ENCODE measurements around the gene TDRD7. TPM values are rescaled to one million over a fixed set of nuclear protein-coding genes. Genes with fewer than 3 reads are reported as not detected.

TDRD7 gene
- total RNA-seq, 4 donors from 2014 or later: 9.6 to 18.4 (median 10.8) TPM

DNA sequence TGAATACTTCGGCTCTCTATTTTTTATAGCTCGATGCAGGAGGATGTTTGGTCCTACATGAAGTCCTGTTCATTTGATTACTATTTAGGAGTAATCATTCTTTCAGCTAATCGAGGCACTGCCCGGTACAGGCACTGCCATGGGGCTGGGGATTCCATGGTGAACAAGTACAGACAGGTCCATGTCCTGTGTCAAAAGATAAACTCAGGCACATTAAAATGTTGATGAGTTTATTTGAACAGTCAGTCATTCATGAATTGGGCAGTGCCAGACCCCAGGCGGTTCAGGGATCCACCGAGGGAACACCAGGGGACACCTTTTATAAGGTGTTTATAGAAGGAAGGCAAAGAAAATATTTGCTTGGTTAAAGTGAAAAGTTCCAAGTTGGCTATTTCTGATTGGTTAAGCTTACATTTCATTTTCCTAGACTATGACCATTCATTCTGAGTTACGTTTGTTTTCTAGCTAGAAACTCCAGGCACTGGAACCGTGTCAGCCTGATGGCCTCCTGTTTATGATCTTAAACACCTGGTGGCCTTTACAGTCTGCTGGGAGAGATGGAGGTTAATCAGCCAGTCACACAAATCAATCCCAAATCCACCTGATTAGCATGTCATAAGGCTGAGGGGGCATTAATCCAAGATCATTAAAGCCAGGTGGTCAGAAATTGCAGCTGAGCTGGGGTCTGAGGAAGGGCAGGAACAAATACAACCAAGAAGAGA, 47.0 kb upstream of the TDRD7 start:
- H3K27me3 ChIP-seq: no peaks in the 10 kb centered on the region
- H3K4me3 ChIP-seq: no peak overlapping the region
- DNase-seq (ENCODE audit: low spot score in 2 of 2): no peak
- no peak overlapping the region for H3K27ac ChIP-seq
- peaks cover 0 to 100% (median 0%) of the 10 kb centered on the region in 3 donors for H3K36me3 ChIP-seq
- WGBS, 2 donors: 71 to 86% methylated on average over 8 of the region's 8 CpGs
- peaks cover 0 to 16% (median 6%) of the 10 kb centered on the region in 4 donors for H3K9me3 ChIP-seq
- TF ChIP-seq EP300 (IDR thresholded peaks at IDR 0.05) (no peak), POLR2A (IDR thresholded peaks at IDR 0.05) (no peak)
- TF ChIP-seq, protein P1, sequence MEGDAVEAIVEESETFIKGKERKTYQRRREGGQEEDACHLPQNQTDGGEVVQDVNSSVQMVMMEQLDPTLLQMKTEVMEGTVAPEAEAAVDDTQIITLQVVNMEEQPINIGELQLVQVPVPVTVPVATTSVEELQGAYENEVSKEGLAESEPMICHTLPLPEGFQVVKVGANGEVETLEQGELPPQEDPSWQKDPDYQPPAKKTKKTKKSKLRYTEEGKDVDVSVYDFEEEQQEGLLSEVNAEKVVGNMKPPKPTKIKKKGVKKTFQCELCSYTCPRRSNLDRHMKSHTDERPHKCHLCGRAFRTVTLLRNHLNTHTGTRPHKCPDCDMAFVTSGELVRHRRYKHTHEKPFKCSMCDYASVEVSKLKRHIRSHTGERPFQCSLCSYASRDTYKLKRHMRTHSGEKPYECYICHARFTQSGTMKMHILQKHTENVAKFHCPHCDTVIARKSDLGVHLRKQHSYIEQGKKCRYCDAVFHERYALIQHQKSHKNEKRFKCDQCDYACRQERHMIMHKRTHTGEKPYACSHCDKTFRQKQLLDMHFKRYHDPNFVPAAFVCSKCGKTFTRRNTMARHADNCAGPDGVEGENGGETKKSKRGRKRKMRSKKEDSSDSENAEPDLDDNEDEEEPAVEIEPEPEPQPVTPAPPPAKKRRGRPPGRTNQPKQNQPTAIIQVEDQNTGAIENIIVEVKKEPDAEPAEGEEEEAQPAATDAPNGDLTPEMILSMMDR (IDR thresholded peaks at IDR 0.05): no peak
- no peaks in the 10 kb centered on the region for H3K4me1 ChIP-seq

DNA sequence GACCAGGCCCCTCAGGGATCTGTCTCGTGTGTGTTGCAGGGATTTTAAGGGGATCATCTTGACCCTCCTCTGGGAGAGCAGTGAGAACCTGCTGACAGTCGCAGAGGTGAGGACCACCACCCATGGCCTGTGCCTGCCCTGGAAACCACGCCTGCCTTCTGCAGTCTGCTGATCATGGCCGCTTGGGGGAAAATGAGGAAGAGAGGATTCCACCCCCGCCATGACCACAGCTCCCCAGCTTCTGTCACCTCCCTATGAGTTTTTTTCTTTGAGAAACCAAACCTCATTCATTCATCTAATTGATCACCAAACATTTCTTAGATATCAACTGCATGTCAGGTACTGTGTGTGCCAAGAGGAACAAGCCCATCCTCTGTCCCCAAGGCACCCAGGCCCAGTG, 46.3 kb upstream of the TDRD7 start:
- peaks cover 0 to 16% (median 6%) of the 10 kb centered on the region in 4 donors for H3K9me3 ChIP-seq
- H3K4me1 ChIP-seq: no peaks in the 10 kb centered on the region
- peaks cover 0 to 100% (median 0%) of the 10 kb centered on the region in 3 donors for H3K36me3 ChIP-seq
- H3K4me3 ChIP-seq: no peak overlapping the region
- H3K27ac ChIP-seq: no peak overlapping the region
- DNase-seq (ENCODE audit: low spot score in 2 of 2): no peak
- TF ChIP-seq POLR2A (IDR thresholded peaks at IDR 0.05) (no peak), EP300 (IDR thresholded peaks at IDR 0.05) (no peak)
- TF ChIP-seq, protein P1 (IDR thresholded peaks at IDR 0.05): no peak
- no peaks in the 10 kb centered on the region for H3K27me3 ChIP-seq
- WGBS, 2 donors: 83 to 84% methylated on average over 5 of the region's 5 CpGs

DNA sequence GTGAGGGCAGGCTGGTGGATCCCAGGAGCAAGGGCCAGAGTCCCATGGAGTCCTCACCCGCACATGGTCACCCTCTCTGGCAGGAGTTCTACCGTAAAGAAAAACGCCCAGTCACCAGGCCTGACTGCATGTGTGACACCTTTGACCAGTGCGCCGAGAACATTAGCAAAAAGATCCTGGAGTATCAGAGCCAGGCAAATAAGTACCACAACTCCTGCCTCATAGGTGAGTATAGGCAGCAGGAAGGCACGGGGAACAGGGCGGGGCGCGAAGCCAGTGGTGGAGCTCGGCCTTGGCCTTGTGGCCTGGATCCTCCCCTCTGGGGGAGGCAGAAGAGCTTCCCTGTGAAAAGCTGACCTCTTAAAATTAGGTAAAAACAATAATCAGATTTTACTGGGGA, 45.4 kb upstream of the TDRD7 start:
- Histone ChIP-seq H3K4me1 (no peaks in the 10 kb centered on the region), H3K27ac (no peak overlapping the region), H3K27me3 (no peaks in the 10 kb centered on the region), H3K36me3 (peaks cover 0 to 98% (median 0%) of the 10 kb centered on the region in 3 donors), H3K4me3 (no peak overlapping the region), H3K9me3 (peaks cover 0 to 16% (median 6%) of the 10 kb centered on the region in 4 donors)
- no peak for DNase-seq (ENCODE audit: low spot score in 2 of 2)
- 93 to 96% methylated on average over 10 of the region's 10 CpGs for WGBS, 2 donors
- TF ChIP-seq POLR2A (IDR thresholded peaks at IDR 0.05) (no peak), EP300 (IDR thresholded peaks at IDR 0.05) (no peak)
- TF ChIP-seq, protein P1 (IDR thresholded peaks at IDR 0.05): no peak

DNA sequence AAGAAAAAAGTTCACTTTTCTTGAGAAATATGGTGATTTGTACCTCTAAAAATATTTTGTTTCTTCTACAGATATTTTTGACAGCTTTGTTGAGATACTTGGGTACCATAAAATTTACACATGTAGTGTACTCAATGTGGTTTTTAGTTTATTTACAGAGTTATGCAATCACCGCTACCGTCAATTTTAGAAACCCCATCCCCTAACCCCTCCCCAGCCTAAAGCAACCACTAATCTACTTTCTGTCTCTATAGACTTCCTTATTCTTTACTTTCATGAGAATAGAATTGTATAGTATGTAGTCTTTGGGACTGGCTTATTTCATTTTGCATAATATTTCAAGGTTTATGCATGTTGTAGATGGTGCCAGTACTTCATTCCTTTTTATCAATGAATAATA, 45.0 kb upstream of the TDRD7 start:
- DNase-seq (ENCODE audit: low spot score in 2 of 2): no peak
- H3K4me1 ChIP-seq: no peaks in the 10 kb centered on the region
- H3K36me3 ChIP-seq: peaks cover 0 to 98% (median 0%) of the 10 kb centered on the region in 3 donors
- H3K4me3 ChIP-seq: no peak overlapping the region
- peaks cover 0 to 16% (median 6%) of the 10 kb centered on the region in 4 donors for H3K9me3 ChIP-seq
- TF ChIP-seq POLR2A (IDR thresholded peaks at IDR 0.05) (no peak), EP300 (IDR thresholded peaks at IDR 0.05) (no peak)
- TF ChIP-seq, protein P1 (IDR thresholded peaks at IDR 0.05): no peak
- WGBS, 2 donors: 75 to 85% methylated on average over 2 of the region's 2 CpGs
- H3K27me3 ChIP-seq: no peaks in the 10 kb centered on the region
- H3K27ac ChIP-seq: no peak overlapping the region

DNA sequence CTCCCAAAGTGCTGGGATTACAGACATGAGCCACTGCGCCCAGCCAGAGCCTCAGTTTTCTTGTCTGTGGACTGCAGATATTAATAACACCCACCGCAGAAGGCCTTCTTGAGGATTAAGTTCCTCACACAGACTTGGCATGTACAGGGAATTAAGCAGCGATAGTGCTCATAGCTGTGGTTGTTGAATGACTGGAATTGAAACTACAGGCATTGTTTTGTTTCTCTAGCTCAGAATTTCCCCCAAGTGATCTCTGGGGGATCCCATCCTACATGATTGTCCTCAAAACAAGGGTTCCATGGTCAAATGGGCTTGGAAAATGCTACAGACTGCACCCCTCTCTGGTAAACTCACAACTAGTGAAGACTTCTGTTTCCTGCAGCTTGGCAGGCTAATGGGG, 44.2 kb upstream of the TDRD7 start:
- DNase-seq (ENCODE audit: low spot score in 2 of 2): no peak
- 86 to 88% methylated on average over 3 of the region's 3 CpGs for WGBS, 2 donors
- no peaks in the 10 kb centered on the region for H3K4me1 ChIP-seq
- H3K4me3 ChIP-seq: no peak overlapping the region
- H3K27ac ChIP-seq: no peak overlapping the region
- TF ChIP-seq, protein P1 (IDR thresholded peaks at IDR 0.05): no peak
- TF ChIP-seq POLR2A (IDR thresholded peaks at IDR 0.05) (no peak), EP300 (IDR thresholded peaks at IDR 0.05) (no peak)
- H3K9me3 ChIP-seq: peaks cover 0 to 16% (median 6%) of the 10 kb centered on the region in 4 donors
- H3K36me3 ChIP-seq: peaks cover 0 to 98% (median 0%) of the 10 kb centered on the region in 3 donors
- H3K27me3 ChIP-seq: no peaks in the 10 kb centered on the region
